HepG2 (cell line): Measurements from ENCODE around the gene COL4A3. TPM values are rescaled to one million over a fixed set of nuclear protein-coding genes. Genes with fewer than 3 reads are reported as not detected.

Experiments used
- GATAD2A ChIP-seq: IDR thresholded peaks from 2 replicates; pipeline ENCODE4 v1.6.1; 2016
- IKZF1 ChIP-seq: fragments of 450-650 bp; IDR thresholded peaks from 2 replicates; pipeline ENCODE4 v1.7.1; 2016
- IRF2 ChIP-seq: IDR thresholded peaks from 2 replicates; pipeline ENCODE4 v1.6.1; 2018; ENCODE audit warnings: missing genetic modification reagents, missing compliant biosample characterization
- KAT2B ChIP-seq: fragments of 150-350 bp; IDR thresholded peaks from 2 replicates; pipeline ENCODE4 v1.6.1; 2014; ENCODE audit warnings: low read depth, low read length, borderline replicate concordance
- KDM5A ChIP-seq: fragments of 200-600 bp; sonication (generic); IDR thresholded peaks from 2 replicates; pipeline ENCODE4 v1.7.0; 2018; ENCODE audit warnings: antibody characterized with exemption, mild to moderate bottlenecking, low read length, borderline replicate concordance
- KDM6A ChIP-seq: IDR thresholded peaks from 2 replicates; pipeline ENCODE4 v1.6.1; 2016; ENCODE audit warnings: low read depth
- MIER2 ChIP-seq: IDR thresholded peaks from 2 replicates; pipeline ENCODE4 v1.6.1; 2016; ENCODE audit warnings: missing biosample characterization, missing genetic modification reagents
- NKX3-1 ChIP-seq: sonication (generic); formaldehyde crosslinking; IDR thresholded peaks from 2 replicates; pipeline ENCODE4 v1.5.0; 2020; ENCODE audit warnings: missing genetic modification reagents
- NR2F2 ChIP-seq: IDR thresholded peaks from 2 replicates; pipeline ENCODE4 v1.6.1; 2012; ENCODE audit warnings: low read depth, inconsistent platforms, borderline replicate concordance
- PHF8 ChIP-seq: sonication (generic); formaldehyde crosslinking; IDR thresholded peaks from 2 replicates; pipeline ENCODE4 v1.5.0; 2020; ENCODE audit warnings: missing genetic modification reagents
- PPARG ChIP-seq: conservative IDR thresholded peaks from 2 replicates; pipeline ENCODE4 v1.6.1; 2016; ENCODE audit warnings: missing biosample characterization, missing genetic modification reagents
- SNAPC2 ChIP-seq: sonication (generic); formaldehyde crosslinking; IDR thresholded peaks from 2 replicates; pipeline ENCODE4 v1.8.1; 2022; ENCODE audit warnings: mild to moderate bottlenecking, missing genetic modification reagents
- ZFX ChIP-seq: sonication (generic); formaldehyde crosslinking; IDR thresholded peaks from 2 replicates; pipeline ENCODE4 v1.4.0; 2020; ENCODE audit warnings: mild to moderate bottlenecking, low read depth, missing genetic modification reagents, moderate library complexity
- ZMYM3 ChIP-seq: sonication (generic); formaldehyde crosslinking; IDR thresholded peaks from 2 replicates; pipeline ENCODE4 v1.5.1; 2020; ENCODE audit warnings: mild to moderate bottlenecking, missing genetic modification reagents
- ZNF34 ChIP-seq: sonication (generic); formaldehyde crosslinking; IDR thresholded peaks from 2 replicates; pipeline ENCODE4 v1.4.0; 2020; ENCODE audit warnings: mild to moderate bottlenecking, missing genetic modification reagents, borderline replicate concordance
- ZNF550 ChIP-seq: sonication (generic); formaldehyde crosslinking; IDR thresholded peaks from 2 replicates; pipeline ENCODE4 v1.4.0; 2020; ENCODE audit warnings: mild to moderate bottlenecking, missing genetic modification reagents, borderline replicate concordance
- polyA plus RNA-seq, 8 experiments: library from polyadenylated mRNA; depleted of rRNA in 3 of 8; stranded (reverse) in 7 of 8; unstranded in 1 of 8; fragments of >200 nt; fragmentation: Illumina TruSeq in 4 of 8; extraction: Trizol in 4 of 8; gene quantifications; 2 replicates each; pipeline versions ENCODE4 v1.2.1 to v1.2.3, GENCODE V29; 2011 to 2016; ENCODE audit warnings: low read depth in 4 of 8, missing spikeins in 1 of 8, mixed read lengths in 1 of 8; ENCODE audit not compliant: insufficient read depth in 1 of 8
- total RNA-seq, 5 experiments: library from RNA; depleted of rRNA; stranded (reverse); fragments of >200 nt; fragmentation: Illumina TruSeq; extraction: Trizol; gene quantifications; 2 replicates each; pipeline ENCODE4 v1.2.3, GENCODE V29; 2016; ENCODE audit warnings: low read depth in 1 of 5
- TF ChIP-seq, protein P1 (sequence below): sonication (generic); formaldehyde crosslinking; conservative IDR thresholded peaks from 2 replicates; pipeline ENCODE4 v1.4.0; 2020; ENCODE audit warnings: mild to moderate bottlenecking, missing genetic modification reagents, moderate library complexity
- TF ChIP-seq, protein P2 (sequence below): sonication (generic); formaldehyde crosslinking; IDR thresholded peaks from 2 replicates; pipeline ENCODE4 v1.4.0; 2020; ENCODE audit warnings: mild to moderate bottlenecking, missing genetic modification reagents
- TF ChIP-seq, protein P3 (sequence below): sonication (generic); formaldehyde crosslinking; IDR thresholded peaks from 2 replicates; pipeline ENCODE4 v1.8.0; 2022; ENCODE audit warnings: missing genetic modification reagents, low read depth, mild to moderate bottlenecking, borderline replicate concordance
- TF ChIP-seq, protein P4 (sequence below): sonication (generic); formaldehyde crosslinking; IDR thresholded peaks from 2 replicates; pipeline ENCODE4; 2020; ENCODE audit warnings: missing genetic modification reagents, mild to moderate bottlenecking, borderline replicate concordance
- TF ChIP-seq, protein P5 (sequence below): sonication (generic); formaldehyde crosslinking; IDR thresholded peaks from 2 replicates; pipeline ENCODE4 v1.4.0; 2020; ENCODE audit warnings: missing genetic modification reagents, mild to moderate bottlenecking, borderline replicate concordance

Gene COL4A3
- total and polyA plus RNA-seq, 2 of the 13 experiments (the other 11 are each of a cell fraction or from before 2014, with no cell fraction given) = 0.02 TPM; not detected in 1

DNA sequence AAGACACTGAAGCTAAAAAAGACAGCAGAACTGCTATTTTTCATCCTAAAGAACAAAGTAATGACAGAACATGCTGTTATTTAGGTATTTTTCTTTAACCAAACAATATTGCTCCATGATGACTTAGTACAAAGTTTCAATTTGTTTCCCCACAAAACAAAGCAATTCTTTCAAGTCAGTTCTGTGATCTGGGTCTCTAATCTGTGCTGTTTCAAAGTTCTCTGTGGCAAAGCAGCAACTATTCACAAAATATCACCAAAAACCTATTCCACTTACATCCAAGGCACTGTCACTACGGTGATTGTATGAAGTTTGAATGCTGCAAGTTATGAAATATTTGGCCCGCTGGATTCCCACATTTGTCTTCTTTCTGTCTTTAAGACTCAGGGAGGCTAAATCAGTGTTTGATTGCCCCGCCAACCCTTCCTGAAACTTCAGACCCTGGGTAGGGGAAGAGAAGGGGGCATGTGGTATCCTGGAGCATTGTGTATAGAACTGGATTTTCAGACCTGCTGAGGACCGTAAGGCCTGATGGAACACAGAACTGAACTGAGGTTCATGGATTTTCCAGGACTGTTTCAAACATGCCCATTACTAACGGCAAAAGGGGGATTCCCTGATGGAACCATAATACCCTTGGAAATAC is 147.6 kb downstream of the COL4A3 start (continued):
- TF ChIP-seq SNAPC2 (CRISPR knock-in tag) = no peak
- no peak for TF ChIP-seq KAT2B
- TF ChIP-seq ZMYM3 (CRISPR knock-in tag) = 0 out of 2 replicates have a peak, but pooled peaks have one; percentile 45
- peak; percentile 25; the same call in 1 of the 2 replicates for TF ChIP-seq NR2F2
- peak; percentile 49; the same call in 1 of the 2 replicates for TF ChIP-seq IRF2 (CRISPR knock-in tag)
- peak; percentile 42; the same call in 1 of the 2 replicates for TF ChIP-seq ZFX
- TF ChIP-seq, protein P1, sequence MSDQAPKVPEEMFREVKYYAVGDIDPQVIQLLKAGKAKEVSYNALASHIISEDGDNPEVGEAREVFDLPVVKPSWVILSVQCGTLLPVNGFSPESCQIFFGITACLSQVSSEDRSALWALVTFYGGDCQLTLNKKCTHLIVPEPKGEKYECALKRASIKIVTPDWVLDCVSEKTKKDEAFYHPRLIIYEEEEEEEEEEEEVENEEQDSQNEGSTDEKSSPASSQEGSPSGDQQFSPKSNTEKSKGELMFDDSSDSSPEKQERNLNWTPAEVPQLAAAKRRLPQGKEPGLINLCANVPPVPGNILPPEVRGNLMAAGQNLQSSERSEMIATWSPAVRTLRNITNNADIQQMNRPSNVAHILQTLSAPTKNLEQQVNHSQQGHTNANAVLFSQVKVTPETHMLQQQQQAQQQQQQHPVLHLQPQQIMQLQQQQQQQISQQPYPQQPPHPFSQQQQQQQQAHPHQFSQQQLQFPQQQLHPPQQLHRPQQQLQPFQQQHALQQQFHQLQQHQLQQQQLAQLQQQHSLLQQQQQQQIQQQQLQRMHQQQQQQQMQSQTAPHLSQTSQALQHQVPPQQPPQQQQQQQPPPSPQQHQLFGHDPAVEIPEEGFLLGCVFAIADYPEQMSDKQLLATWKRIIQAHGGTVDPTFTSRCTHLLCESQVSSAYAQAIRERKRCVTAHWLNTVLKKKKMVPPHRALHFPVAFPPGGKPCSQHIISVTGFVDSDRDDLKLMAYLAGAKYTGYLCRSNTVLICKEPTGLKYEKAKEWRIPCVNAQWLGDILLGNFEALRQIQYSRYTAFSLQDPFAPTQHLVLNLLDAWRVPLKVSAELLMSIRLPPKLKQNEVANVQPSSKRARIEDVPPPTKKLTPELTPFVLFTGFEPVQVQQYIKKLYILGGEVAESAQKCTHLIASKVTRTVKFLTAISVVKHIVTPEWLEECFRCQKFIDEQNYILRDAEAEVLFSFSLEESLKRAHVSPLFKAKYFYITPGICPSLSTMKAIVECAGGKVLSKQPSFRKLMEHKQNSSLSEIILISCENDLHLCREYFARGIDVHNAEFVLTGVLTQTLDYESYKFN = peak; percentile 85
- TF ChIP-seq, protein P2, sequence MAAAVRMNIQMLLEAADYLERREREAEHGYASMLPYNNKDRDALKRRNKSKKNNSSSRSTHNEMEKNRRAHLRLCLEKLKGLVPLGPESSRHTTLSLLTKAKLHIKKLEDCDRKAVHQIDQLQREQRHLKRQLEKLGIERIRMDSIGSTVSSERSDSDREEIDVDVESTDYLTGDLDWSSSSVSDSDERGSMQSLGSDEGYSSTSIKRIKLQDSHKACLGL (CRISPR knock-in tag) = no peak
- TF ChIP-seq, protein P3, sequence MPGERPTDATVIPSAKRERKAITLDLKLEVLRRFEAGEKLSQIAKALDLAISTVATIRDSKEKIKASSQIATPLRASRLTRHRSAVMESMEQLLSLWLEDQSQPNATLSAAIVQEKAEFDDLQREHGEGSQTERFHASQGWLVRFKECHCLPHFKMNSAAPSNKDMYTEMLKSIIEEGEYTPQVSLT (CRISPR knock-in tag) = no peak
- TF ChIP-seq IKZF1 = no peak
- no peak for TF ChIP-seq ZNF550 (CRISPR knock-in tag)
- TF ChIP-seq ZNF34 (CRISPR knock-in tag) = no peak
- no peak for TF ChIP-seq MIER2 (CRISPR knock-in tag)
- TF ChIP-seq, protein P4, sequence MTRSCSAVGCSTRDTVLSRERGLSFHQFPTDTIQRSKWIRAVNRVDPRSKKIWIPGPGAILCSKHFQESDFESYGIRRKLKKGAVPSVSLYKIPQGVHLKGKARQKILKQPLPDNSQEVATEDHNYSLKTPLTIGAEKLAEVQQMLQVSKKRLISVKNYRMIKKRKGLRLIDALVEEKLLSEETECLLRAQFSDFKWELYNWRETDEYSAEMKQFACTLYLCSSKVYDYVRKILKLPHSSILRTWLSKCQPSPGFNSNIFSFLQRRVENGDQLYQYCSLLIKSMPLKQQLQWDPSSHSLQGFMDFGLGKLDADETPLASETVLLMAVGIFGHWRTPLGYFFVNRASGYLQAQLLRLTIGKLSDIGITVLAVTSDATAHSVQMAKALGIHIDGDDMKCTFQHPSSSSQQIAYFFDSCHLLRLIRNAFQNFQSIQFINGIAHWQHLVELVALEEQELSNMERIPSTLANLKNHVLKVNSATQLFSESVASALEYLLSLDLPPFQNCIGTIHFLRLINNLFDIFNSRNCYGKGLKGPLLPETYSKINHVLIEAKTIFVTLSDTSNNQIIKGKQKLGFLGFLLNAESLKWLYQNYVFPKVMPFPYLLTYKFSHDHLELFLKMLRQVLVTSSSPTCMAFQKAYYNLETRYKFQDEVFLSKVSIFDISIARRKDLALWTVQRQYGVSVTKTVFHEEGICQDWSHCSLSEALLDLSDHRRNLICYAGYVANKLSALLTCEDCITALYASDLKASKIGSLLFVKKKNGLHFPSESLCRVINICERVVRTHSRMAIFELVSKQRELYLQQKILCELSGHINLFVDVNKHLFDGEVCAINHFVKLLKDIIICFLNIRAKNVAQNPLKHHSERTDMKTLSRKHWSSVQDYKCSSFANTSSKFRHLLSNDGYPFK (CRISPR knock-in tag) = no peak
- no peak; the same call in 1 of the 2 replicates for TF ChIP-seq KDM5A
- no peak for TF ChIP-seq NKX3-1 (CRISPR knock-in tag)
- peak; percentile 52; the same call in 1 of the 2 replicates for TF ChIP-seq KDM6A (CRISPR knock-in tag)
- peak; percentile 42 for TF ChIP-seq GATAD2A (CRISPR knock-in tag)
- TF ChIP-seq PPARG (CRISPR knock-in tag) = peak; percentile 43; the same call in 1 of the 2 replicates
- TF ChIP-seq, protein P5, sequence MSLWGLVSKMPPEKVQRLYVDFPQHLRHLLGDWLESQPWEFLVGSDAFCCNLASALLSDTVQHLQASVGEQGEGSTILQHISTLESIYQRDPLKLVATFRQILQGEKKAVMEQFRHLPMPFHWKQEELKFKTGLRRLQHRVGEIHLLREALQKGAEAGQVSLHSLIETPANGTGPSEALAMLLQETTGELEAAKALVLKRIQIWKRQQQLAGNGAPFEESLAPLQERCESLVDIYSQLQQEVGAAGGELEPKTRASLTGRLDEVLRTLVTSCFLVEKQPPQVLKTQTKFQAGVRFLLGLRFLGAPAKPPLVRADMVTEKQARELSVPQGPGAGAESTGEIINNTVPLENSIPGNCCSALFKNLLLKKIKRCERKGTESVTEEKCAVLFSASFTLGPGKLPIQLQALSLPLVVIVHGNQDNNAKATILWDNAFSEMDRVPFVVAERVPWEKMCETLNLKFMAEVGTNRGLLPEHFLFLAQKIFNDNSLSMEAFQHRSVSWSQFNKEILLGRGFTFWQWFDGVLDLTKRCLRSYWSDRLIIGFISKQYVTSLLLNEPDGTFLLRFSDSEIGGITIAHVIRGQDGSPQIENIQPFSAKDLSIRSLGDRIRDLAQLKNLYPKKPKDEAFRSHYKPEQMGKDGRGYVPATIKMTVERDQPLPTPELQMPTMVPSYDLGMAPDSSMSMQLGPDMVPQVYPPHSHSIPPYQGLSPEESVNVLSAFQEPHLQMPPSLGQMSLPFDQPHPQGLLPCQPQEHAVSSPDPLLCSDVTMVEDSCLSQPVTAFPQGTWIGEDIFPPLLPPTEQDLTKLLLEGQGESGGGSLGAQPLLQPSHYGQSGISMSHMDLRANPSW (CRISPR knock-in tag) = peak; percentile 42; the same call in 1 of the 2 replicates
- no peak for TF ChIP-seq PHF8 (CRISPR knock-in tag)
